Measurements from ENCODE around the gene CSNK1A1L.

Gene CSNK1A1L

DNA sequence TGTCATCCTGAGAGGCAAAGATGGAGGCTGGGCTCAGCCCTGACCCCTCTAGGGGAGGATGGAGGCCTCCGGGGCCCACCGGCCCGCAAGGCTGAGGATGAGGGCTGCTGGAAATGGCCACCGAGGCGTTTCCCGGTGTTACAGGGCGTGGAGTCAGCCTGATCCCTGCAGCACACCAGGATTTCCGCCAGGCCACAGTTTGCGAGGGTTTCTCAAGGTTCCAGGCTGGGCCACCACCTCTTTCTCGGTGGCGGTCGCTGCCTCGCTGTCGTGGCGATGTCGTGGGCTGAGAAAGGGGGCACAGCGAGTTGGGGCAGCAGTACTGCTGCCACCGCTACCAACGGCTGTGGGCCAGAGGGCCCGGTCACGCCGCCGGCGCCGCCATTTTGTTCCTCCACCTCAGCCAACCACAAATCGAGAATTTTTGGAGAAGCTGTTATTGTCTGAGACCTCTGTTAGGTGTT lies at the start of gene CSNK1A1L:
Gene CSNK1A1L, minus strand, starts transcription at position 414 of the 464 bp plus-strand sequence. Its CDS starts 408 bp downstream, at position 6.
- DNase-seq = no peak

DNA sequence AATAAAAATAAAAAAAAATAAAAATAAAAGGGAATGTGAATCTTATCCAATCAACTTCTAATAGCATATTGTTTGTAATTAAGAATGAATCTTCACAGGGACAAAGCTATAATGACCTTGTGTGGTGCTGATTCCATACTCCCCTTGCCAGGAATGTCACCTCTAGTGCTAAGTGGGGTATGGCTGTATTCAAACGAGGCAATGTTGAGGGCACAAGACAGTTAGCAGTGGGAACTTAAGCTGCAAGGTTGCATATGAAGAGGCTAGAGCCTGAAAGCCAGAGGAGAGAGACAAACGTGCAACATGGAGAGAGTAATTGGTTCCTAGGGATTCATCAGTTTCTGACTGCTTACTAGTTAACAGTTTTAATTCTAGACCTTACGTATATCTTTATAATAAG lies 43.9 kb upstream of the CSNK1A1L start:
- no peak for DNase-seq

DNA sequence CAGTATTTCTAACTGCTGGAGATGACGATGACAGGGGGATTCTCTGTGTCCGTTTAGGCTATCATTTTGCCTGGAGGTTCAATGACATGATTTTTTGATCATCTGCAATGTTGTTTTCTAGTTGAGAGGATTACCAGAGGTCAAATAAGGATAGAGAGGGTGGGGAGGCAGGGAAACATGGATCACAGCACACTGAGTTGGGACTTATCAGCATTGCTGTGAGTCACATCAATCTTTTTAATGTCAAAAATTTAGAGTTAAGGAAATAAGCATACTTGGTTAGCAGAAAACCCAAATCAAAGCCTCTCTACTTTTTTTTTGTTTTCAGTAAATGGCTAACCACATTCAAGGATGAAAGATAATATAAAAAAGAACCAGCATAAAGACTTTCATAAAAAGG lies 43.0 kb upstream of the CSNK1A1L start:
- peak; percentile 69 for DNase-seq

DNA sequence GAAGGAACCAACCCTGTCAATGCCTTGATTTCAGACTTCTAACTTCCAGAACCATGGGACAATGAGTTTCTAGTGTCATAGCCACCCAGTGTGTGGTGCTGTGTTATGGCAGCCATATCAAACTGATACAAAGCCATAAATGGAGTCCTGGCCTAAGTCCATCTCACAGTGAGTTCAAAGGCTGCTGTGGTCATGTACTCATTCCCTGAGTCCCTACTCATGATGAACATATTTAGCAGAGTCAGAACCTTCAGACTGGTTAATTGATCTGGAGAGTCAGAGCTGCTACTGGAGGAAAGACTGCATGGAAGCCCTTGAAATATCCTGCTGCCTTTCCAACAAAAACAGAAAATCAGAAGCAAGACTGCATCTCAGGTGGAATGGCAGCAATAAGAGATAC lies 39.2 kb upstream of the CSNK1A1L start:
- peak; percentile 86 for DNase-seq

DNA sequence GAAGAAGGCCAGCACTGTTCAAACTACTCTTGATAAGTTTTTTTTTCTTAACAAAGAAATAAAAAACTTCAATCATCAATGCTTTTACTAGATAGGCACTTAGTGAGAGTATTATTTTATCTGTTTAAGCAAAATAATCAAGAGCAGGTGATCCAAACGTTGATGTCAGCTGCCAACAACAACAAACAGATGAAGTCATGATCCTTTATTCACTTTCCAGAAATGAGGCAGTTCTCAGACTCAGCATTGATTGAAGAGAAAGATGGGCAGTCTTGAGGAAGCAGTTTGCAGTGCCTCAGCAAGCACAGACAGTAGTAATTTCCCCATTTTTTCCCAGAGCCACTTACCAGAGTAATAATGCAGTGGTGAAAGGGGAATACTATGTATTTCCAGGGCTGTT lies 38.4 kb upstream of the CSNK1A1L start:
- DNase-seq = peak; percentile 77

DNA sequence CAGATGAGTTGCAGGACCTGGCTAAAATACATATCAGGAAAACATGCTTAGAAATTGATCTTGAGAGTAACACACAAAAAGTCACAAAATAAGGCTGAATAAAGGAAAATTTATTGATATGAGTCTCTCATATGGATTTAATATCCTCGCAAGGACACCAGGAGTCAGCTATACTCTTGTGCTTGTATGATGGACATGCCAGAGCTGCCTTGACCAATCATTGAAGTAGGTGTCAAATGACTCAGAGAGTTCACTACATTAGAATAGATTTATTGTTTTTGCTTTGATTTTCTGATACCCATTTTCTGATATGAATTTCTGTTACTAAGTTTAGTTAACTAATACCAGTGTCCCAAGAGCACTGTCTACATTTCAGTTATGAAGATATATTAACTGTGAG lies 37.4 kb upstream of the CSNK1A1L start:
- DNase-seq = peak; percentile 30

DNA sequence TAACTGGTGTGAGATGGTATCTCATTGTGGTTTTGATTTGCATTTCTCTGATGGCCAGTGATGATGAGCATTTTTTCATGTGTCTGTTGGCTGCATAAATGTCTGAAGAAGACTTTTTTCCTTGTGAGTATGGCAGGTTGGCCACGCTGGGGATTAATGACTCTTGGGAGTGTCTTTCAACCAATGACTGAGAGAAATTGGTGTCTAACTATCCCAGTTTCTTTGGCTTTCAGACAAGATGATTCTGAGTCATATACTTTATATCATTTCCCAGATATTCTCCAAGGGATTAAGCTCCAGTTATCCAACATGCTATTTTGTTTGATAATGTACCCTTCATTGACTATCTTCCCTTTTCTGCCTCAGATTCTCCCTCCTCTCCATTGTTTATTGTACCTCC lies 35.5 kb upstream of the CSNK1A1L start:
- peak; percentile 88 for DNase-seq

DNA sequence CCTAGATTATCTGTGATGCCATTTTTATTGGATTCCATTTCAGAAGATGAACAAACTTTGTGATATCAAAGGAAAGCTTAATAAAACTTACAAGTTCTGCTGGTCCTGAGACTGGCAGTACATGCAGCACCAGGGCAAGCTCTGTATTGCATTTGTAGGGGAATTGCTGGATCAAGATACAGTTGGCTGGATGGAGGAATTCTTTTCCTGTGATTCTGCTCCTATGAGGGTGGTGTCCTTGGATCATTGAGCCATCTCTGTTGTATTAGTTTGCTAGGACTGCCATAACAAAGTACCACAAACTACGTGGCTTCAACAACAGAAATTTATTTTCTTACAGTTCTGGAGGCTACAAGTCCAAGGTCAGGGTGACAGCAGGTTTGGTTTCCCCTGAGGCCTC lies 33.9 kb upstream of the CSNK1A1L start:
- peak; percentile 33 for DNase-seq

DNA sequence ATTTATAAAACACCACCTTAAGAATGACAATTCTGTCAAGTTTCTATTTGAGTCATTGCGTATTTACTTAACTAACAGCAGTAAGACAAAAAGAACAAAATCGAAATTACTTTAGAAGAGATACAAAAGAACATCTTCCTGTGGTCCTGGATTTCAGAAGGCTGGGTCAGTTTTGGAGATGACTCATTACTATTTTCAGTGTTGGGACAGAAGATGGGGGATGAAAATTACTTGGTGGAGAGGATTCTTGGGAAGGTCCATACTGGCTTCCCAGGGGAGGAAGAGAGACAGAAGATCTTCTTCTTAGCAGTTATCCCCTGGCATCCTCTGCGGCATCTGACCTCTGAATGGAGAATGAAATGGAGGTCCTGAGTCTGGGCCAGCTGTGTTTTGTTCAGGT lies 33.5 kb upstream of the CSNK1A1L start:
- peak; percentile 64 for DNase-seq

DNA sequence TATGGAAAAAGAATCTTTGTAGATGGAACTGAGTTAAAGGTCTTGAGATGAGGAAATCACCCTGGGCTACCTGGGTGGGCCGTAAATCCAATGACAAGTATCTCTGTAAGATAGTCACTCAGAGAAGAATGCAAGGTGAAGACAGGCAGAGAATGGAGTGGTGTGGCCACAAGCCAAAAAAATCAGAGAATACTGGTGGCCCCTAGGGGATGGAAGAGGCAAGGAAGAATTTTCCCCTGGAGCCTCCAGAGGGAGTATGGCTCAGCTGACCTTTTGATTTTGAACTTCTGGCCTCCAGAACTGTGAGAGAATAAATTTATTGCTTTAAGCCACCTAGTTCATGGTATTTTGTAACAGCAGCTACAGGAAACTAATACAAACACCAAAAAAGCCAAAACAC lies 32.7 kb upstream of the CSNK1A1L start:
- DNase-seq = peak; percentile 97

DNA sequence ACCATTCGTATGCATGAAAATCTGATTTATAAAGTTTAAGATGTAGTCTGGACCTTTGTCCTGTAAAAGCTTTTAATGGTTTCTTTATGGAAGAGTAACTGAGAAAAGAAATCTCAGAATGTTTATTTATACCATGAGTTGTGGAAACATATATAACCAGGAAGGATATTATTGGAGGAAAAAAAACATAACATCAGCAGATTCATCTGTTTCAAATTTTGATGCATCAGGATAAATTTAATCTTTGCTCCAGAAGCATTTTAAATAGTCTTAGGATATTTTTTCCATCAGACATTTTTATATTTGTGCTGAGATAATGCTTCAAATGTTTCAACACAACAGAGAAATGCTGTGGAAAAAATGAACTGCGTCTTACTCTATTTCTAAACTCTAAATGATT lies 31.2 kb upstream of the CSNK1A1L start:
- DNase-seq = no peak

DNA sequence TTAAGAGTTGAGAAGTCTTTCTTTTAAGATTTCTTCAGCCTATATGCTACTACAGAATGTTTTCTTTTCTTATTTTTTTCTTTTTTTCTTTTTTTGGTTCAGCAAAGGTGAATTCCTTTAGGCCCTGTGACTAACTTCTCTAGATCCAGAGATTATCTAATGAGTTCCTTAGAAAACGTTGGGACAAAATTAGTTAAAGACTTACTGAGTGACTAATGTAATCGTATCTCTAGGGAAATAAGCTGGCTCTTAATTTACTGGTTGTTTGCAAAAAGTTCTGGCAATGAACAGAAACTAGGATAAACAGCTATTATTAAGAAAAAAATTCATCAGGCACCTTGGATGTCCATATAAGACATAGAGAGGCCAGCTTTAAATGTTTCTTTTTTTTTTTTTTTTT lies 30.7 kb upstream of the CSNK1A1L start:
- DNase-seq = peak; percentile 81

DNA sequence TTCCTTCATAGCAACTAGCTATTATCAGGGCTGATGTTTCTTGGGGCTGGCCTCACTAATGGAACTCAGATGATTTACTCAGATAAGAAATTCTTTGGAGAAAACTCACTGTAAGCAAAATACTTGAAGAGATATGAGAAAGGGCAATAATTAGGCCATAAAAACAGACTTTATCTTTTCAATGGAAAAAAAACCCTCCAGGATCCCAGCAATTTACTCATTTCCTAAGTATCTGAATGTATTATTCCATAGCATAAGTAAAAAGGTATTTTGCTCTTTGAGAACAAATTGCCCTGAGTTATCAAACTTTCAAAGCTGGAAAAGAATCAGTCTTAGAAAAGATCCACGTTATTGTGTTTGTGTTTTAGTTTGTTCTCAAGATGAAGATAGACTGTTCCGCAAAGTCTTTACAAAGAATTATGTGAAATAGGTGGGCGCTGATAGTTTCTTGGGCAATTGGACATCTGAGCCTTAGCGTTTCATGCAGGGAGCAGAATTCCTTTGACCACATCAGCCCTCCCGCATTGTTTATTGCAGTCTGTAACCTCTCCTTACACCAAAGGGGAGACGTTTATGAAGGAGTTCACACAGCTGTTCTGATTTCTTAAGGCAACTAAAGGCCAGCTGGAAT lies 29.1 kb upstream of the CSNK1A1L start:
- DNase-seq = peak; percentile 89

DNA sequence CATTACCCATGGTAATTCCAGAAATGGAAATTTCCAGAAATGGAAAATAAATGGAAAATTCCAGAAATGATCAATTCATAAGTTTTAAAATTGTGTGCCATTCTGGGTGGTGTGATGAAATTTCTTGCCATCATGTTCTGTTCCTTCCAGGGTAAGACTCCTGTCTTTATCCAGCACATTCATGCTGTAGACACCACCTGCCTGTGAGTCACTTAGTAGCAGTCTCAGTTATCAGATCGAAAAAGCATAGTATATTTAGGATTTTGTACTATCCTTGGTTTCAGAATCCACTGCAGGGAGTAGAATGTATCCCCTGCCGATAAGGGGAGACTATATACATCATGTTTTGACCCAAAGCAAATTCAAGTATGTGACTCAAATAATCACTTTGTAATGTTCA lies 26.7 kb upstream of the CSNK1A1L start:
- no peak for DNase-seq

DNA sequence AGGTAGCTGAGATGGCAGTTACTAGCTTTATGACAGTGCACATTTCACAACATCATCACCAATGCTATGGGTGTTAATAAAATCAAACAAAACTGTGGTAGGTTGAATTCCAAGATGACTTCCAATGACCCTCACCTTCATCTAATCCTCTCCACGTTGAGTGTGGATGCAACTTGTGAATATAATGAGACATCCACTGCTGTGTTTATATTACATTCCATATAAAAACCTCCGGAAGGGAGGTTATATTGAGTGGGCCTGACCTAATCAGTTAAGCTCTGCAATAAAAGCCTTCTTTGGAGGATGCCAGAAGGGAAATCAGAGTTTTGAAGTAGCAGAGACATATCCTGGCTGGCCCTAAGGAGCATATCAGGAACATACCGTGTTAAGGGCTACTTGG lies 25.6 kb upstream of the CSNK1A1L start:
- no peak for DNase-seq

DNA sequence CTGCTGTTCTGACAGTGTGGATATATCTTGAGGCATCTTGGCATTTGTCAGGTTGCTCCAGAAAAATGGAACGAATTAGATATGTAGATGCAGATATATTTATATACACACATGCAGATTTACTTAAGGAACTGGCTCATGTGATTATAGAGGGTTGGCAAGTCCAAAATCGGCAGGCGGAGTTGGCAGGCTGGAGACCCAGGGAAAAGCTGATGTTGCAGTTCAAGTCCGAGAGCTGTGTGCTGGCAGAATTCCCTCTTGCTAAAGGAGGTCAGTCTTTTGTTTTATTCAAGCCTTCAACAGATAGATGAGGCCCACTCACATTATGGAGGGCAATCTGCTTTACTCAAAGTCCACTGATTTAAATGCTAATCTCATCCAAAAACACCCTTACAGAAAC lies 24.4 kb upstream of the CSNK1A1L start:
- no peak for DNase-seq

DNA sequence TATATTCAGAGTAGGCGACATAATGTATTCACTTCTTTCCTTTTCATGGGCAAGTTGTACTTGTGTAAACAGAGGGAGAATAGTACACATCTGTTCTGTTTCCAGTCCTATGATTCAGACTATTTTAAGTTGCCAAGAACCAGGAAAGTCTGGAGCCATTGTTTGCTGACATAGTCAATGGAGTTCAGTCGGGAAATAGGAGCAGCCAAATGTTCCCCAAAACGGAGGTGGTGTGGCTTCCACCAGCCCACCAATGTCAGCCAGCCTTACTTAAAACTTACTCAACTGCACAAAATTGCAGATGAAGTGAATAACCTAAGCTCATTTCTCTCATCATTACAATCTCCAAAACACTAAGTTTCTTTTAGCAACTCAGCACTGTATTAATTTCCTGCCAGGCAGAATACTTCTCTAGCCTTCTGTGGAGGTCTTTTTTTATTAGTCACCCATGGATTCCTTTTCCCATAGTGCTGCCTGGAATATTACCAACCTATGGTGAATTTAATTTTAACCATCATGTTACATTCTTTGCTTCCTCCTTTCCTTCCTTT lies 22.3 kb upstream of the CSNK1A1L start:
- DNase-seq = peak; percentile 90

DNA sequence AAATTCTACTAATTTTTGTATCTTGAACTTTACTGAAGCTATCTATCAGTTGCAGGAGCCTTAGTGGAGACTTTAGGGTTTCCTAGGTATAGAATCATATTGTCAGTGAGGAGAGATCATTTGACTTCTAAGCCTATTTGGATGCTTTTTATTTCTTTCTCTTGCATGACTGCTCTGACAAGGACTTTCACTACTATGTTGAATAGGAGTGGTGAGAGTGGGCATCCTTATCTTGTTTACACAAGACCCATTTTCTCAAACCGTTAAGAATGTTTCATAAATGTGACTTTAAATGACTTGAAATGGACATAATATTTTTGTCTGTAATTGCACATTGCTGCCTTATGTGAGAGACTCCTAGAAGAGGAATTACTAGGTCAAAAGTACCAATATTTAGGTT lies 17.9 kb upstream of the CSNK1A1L start:
- DNase-seq = no peak

DNA sequence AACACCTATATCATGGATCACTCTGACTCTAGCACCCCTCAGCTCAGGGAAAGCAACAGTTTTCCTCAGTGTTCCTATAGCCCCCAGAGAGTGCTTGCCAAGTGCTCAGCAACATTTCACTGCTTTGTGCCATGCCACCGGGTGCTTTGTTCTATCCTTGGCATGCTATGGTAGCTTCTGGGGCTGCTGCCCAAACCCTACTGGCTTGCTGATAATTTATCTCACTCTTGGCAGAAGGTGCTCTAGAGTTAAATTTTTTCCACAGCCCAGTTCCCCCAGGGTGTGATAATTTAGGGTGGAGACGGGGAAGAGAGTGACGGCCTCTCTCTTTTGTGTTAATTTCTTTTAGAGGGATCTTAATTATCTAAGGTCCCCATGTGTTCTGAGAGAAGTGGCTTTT lies 12.6 kb upstream of the CSNK1A1L start:
- DNase-seq = no peak

DNA sequence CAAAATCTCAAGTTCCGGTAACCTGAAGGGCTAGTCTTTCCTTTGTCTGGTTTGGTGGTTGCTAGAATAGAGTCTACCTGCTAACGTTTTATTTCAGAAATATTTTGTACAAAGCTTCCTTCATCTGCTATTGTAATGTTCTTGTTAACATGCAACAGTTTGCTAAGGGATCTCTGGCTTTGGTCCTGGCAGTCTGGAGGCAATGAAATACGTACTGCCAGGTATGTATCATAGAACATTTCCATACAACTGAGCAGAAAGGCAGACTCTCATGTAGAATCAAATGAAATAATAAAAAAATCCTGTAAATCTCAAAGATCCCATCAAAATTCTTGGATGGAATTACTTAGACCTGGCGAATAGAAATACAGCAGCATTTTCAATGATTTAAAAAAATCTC lies 8.8 kb upstream of the CSNK1A1L start:
- DNase-seq = no peak

DNA sequence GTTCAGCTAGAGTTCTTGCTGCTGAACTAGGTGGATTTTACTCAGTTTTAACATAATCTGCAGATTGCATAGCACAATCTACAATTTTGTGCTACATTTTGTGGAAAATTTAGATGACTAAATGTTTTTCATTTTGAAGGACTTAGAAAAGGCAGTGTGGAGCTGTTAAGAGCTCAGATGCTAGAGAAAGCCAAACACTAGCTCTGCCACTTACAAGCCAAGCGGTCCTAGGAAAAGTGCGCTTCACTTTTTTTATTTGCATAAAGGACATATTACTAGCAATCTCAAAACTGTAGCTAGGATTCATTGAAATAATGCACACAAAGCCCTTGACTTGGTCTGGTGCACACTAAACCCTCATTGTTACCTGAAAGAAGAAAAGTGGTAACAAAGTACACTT lies 8.1 kb upstream of the CSNK1A1L start:
- DNase-seq = no peak

DNA sequence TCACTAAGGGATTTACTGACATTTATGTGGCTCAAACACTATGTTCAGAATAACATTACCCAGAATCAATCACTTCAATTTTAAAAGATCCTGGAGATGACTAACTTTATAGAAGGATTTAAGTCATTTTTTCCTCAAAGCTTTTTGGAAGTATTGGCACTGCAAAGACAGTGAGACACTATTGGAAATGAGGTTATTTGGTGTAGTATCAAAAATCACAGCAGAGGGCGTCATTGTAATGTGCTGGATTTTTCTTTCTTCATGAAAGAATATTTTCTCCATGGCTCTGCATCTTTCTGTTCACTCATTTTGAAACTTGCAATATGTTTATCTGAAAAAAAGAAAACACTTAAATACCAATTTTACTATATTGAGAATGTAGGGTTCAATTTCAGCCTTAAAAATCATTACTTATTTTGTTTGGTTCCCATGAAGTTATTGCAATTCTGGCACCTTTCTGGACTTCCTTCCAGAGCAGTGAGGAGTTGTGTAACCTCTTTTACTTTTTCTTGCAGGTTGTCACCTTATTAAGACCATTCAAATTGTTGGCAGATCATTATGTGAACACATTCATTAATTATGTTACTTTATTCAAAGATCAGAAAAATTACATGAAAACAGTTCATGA lies 3.7 kb upstream of the CSNK1A1L start:
- peak; percentile 77 for DNase-seq

DNA sequence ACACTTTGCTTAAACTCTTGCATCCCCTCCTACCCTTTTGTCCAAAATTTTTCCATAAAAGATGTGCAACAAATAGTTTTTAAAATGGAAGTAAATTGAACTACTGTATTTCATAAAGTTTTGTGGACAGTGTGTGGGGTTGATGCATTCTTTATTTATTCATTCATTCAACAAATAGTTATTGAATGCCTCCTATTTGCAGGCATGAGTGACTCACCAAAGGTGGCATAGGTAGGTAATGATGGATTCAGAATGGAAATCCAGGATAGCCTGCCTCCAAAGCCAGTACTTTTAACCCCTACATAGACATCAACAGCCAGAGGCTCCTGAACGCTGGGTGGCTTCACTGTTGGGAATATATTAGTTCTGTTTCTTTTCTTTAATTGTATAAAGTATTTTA lies 2.4 kb upstream of the CSNK1A1L start:
- DNase-seq = no peak

DNA sequence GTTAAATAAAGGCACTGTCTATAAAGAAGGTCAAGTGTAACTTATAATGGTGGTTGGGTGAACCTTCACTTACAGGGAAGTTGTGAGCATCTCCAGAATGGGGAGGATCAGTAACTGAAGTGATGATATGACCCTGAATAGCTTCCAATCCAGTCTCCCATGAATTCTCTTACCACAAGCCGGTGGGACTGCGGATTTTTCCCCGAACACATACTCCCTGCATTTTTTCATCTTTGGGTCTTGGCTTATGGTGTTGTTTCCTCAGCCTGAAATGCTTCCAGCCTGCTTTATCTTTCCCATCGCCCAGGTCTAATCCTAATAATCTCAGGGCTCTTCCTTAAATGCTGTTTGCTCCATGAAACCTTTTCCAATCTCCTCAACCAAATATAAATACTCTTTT lies 2.0 kb upstream of the CSNK1A1L start:
- DNase-seq = peak; percentile 35

DNA sequence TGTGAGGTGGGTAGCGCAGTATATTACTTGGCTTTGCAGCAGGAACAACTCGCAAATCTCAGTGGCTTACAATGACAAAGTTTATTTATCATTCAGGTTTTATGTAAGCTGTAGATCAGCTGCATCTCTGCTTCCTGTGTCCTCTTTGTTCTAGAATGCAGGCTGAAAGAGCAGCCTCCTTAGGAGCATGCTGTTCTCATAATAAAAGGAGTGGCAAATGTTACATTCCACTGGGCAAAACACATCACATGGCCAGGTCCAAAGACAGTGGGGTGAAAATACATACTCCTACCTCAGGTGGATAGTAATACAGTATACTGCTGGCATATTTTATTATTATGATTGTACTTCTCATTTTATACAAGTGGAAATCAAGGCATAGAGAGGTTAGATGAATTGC lies 1.2 kb upstream of the CSNK1A1L start:
- no peak for DNase-seq

Data from fibroblast of skin of right biceps (primary cell).